ENCODE measurements around the gene LRRTM3. TPM values are rescaled to one million over a fixed set of nuclear protein-coding genes. Genes with fewer than 3 reads are reported as not detected.

The LRRTM3 gene
- total RNA-seq, 1 experiment from 2014 or later = 0.96 TPM

GRCh38 chr10:66910671-66911070 lies 15.2 kb upstream of the LRRTM3 start:
- H3K4ac ChIP-seq (ENCODE audit: low read depth, low read length) = no peak overlapping the region
- Mint-ChIP-seq H3K27ac (no peak overlapping the region), H3K9me3 (no peaks in the 10 kb centered on the region; a peak in 1 of 5 replicates), H3K36me3 (ENCODE audit: insufficient read depth in 1 of 3, low read depth in 3 of 3) (no peaks in the 10 kb centered on the region; a peak in 1 of 7 replicates), H3K27me3 (ENCODE audit: low read depth) (no peaks in the 10 kb centered on the region), H3K4me1 (no peaks in the 10 kb centered on the region), H3K4me3 (no peak overlapping the region)
- no CpG with 5 or more reads among the region's 5 CpGs for WGBS (ENCODE audit: extremely low coverage, insufficient read length, low lambda C conversion rate)
- no peak overlapping the region for H2BK120ac ChIP-seq (ENCODE audit: low read depth, low read length, poor library complexity, severe bottlenecking)
- no peak overlapping the region for H3T11ph ChIP-seq (ENCODE audit: low read length)
- H3K23me2 ChIP-seq (ENCODE audit: insufficient read length, low read depth, low read length, poor library complexity, severe bottlenecking) = no peaks in the 10 kb centered on the region
- H3K23ac ChIP-seq (ENCODE audit: insufficient read length, low read depth, low read length) = no peak overlapping the region
- TF ChIP-seq CTCF (conservative IDR thresholded peaks at IDR 0.05) = no peak
- H3K14ac ChIP-seq (ENCODE audit: insufficient read depth, low read length) = no peak overlapping the region
- no peak overlapping the region for H4K5ac ChIP-seq (ENCODE audit: insufficient read length, low read depth, low read length)
- H4K91ac ChIP-seq (ENCODE audit: insufficient read length, low read depth, low read length) = no peak overlapping the region
- H2BK20ac ChIP-seq (ENCODE audit: low read depth, low read length, poor library complexity, severe bottlenecking) = no peak overlapping the region
- H2AK5ac ChIP-seq (ENCODE audit: insufficient read length, low read length) = no peak overlapping the region
- no peak overlapping the region for H2BK5ac ChIP-seq (ENCODE audit: insufficient read length, low read length)
- no peaks in the 10 kb centered on the region for H3K9me3 ChIP-seq (ENCODE audit: control insufficient read depth, low read depth, low read length)
- H3K9ac ChIP-seq (ENCODE audit: extremely low read depth, insufficient read length, low read length) = no peak overlapping the region
- H4K20me1 ChIP-seq (ENCODE audit: control insufficient read depth, insufficient read depth, insufficient read length) = no peaks in the 10 kb centered on the region
- no peak overlapping the region for H3K27ac ChIP-seq (ENCODE audit: insufficient read length, low read depth, low read length)
- no peaks in the 10 kb centered on the region for H3K4me1 ChIP-seq (ENCODE audit: insufficient read depth, low read length)
- H2BK12ac ChIP-seq (ENCODE audit: insufficient read length, low read depth, low read length) = no peak overlapping the region
- no peak overlapping the region for H3K18ac ChIP-seq (ENCODE audit: insufficient read length, low read depth, low read length)
- H3K56ac ChIP-seq (ENCODE audit: insufficient read length, low read depth, low read length) = no peak overlapping the region
- no peak overlapping the region for H3K4me2 ChIP-seq (ENCODE audit: insufficient read depth, insufficient read length, low read length)
- H2BK15ac ChIP-seq (ENCODE audit: low read depth, low read length) = no peak overlapping the region
- H3K79me1 ChIP-seq (ENCODE audit: insufficient read depth, low read depth, low read length, poor library complexity, severe bottlenecking) = no peaks in the 10 kb centered on the region
- no peaks in the 10 kb centered on the region for H3K79me2 ChIP-seq (ENCODE audit: insufficient read depth, low read length)
- H3K27me3 ChIP-seq (ENCODE audit: insufficient read depth, low read length) = no peaks in the 10 kb centered on the region
- H2AFZ ChIP-seq (ENCODE audit: low read length) = no peak overlapping the region
- no peak overlapping the region for H4K8ac ChIP-seq (replicated peaks; ENCODE audit: insufficient read length, low read depth, low read length)
- DNase-seq = no peak
